Heart right ventricle (tissue), 16 donors: ENCODE data around the gene SH2D3C. TPM values are rescaled to one million over a fixed set of nuclear protein-coding genes. Genes with fewer than 3 reads are reported as not detected.

Experiments used
- ATAC-seq, 8 donors: fragments of 200-7000 bp; cut with Tn5 transposase; one replicate each; pipeline ENCODE4 v1.9.1; 2020; ENCODE audit warnings: mild to moderate bottlenecking in 8 of 8, moderate library complexity in 8 of 8, moderate number of reproducible peaks in 1 of 8
- DNase-seq, 2 donors: peaks; one replicate each; pipeline ENCODE4 v3.0.0-alpha.2; 2020
- H3K27ac ChIP-seq, 10 donors: fragments of 200-600 bp; sonication (generic) in 2 of 10; one replicate each; pipeline versions ENCODE4 v1.5.0 to v1.8.0; 2020 to 2022; ENCODE audit warnings: mild to moderate bottlenecking in 3 of 10
- H3K27me3 ChIP-seq, 7 donors: fragments of 200-600 bp; one replicate each; pipeline ENCODE4 v1.8.0; 2021 to 2022; ENCODE audit warnings: mild to moderate bottlenecking in 2 of 7
- H3K36me3 ChIP-seq, 9 donors: fragments of 200-600 bp; sonication (generic) in 1 of 9; one replicate each; pipeline versions ENCODE4 v1.5.0 to v1.8.0; 2020 to 2022; ENCODE audit warnings: mild to moderate bottlenecking in 2 of 9
- H3K4me1 ChIP-seq, 9 donors: fragments of 200-600 bp; sonication (generic) in 1 of 9; one replicate each; pipeline versions ENCODE4 v1.5.0 to v1.8.0; 2020 to 2022; ENCODE audit warnings: mild to moderate bottlenecking in 4 of 9
- H3K4me3 ChIP-seq, 10 donors: fragments of 200-600 bp; sonication (generic) in 2 of 10; one replicate each; pipeline versions ENCODE4 v1.5.0 to v1.8.0; 2020 to 2022; ENCODE audit warnings: mild to moderate bottlenecking in 7 of 10, moderate library complexity in 2 of 10
- H3K9me3 ChIP-seq, 11 donors: fragments of 200-600 bp in 10 of 11; sonication (generic) in 2 of 11; one replicate each; pipeline versions ENCODE4 v1.5.0 to v1.8.0; 2013 to 2022; ENCODE audit warnings: mild to moderate bottlenecking in 2 of 11, control low read depth in 1 of 11, moderate library complexity in 1 of 11
- CTCF ChIP-seq, 9 donors: fragments of 200-600 bp; sonication (generic) in 2 of 9; IDR thresholded peaks; one replicate each; pipeline versions ENCODE4 v1.5.0 to v1.8.0; 2021 to 2022; ENCODE audit warnings: antibody characterized with exemption in 9 of 9, mild to moderate bottlenecking in 5 of 9, moderate library complexity in 1 of 9
- WGBS, 2 donors: extraction: QIAGEN DNeasy Blood & Tissue Kit; methylation state at CpG; one replicate each; pipeline ENCODE4 v1.1.7; 2013; ENCODE audit warnings: inconsistent platforms in 1 of 2; 5-methylcytosine and 5-hydroxymethylcytosine counted together
- intact Hi-C, 10 donors: fragments of 100-400 bp; cut with DNase I; formaldehyde crosslinking; loops; one replicate each; pipeline versions ENCODE4 v1.11.1 to v1.14.2; 2022
- polyA plus RNA-seq, 2 donors: library from polyadenylated mRNA; stranded (reverse); fragments of 200-250 nt; gene quantifications; one replicate each; pipeline ENCODE4 v1.2.3, GENCODE V29; 2013
- total RNA-seq, 10 donors: library from RNA; stranded (reverse); fragmentation: NEBNext Ultra II Directional in 3 of 10; extraction: Animal tissue kit (Norgen Biotek cat#: 25700) in 3 of 10; gene quantifications; one replicate each; pipeline versions ENCODE4 v1.2.1 to v1.2.4, GENCODE V29; 2021 to 2023
- donor health status: Arrhythmogenic right ventricular cardiomyopathy.
- donor health status: ischemic (EF 13 %, LVEDD 7.1; RV severe dilation, severe dysfunction).
- donor health status: healthy with polysubstance abuse.
- donor health status: DM: no; HTN: yes; CAD: no.
- donor health status: DM: no; HTN: no; CAD: no.
- donor health status: ischemic (EF 25% LVEDD 6.9; RV normal size, moderate dysfunction).
- donor health status: ischemic (EF 25% LVEDD 5.7; RV mildly dilated, moderate dysfunction).
- donor health status: healthy.
- donor health status: DM: yes; HTN: yes; CAD: no.
- donor health status: Ischemic cardiomyopathy.
- donor health status: ischemic (EF 35%, LVEDD 5.7; RV mildly dilated, moderate dysfunction).
- donor health status: nonischemic (EF 11% LVEDD 7.7; RV severe dilation, severe dysfunction).
- donor health status: DM: yes; HTN: yes; CAD: no.
- donor health status: PGD.
- donor health status: ischemic (EF 29% LVEDD 5.4; RV normal size, mild dysfunction).
- donor health status: nonischemic (EF 23%, LVEDD 6.1; RV moderate dilation, normal function).

SH2D3C gene
- total and polyA plus RNA-seq, 12 donors = 10.9 to 36.7 (median 18.8) TPM

DNA sequence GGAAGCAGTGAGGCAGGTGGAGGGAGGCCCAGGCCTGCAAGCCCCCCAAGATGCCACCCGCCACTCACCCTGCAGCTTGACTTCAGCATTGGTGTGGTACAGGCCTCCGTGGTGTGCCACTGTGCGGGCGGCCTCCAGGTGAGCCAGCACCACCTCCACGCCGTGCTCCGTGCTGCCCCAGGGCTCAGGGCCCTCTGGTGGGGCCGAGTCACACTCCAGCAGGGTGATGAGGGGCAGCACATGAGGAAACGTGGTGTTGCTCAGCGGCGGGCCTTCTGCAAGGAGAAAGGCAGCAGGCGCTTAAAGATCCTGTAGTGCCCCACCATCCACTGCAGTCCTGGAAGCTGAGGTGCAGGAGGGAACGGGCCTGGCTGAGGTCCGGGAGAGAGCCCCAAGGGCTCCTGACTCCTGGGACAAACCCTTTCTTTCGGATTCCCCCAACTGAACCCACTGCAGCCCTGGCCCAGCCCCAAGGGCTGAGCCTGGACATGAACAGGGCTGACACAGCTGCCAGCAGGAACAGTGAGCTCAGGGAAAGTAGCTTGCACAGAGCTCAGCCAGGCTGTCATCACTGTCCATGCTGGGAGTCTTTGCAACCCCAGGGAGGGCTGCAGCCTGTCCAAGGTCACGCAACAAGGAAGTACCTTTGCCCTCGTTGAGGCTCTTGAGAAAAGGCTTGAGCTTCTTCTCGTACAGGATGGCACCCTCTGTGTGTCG, 38.7 kb downstream of the SH2D3C start:
- Histone ChIP-seq H3K27me3 (no peaks in the 10 kb centered on the region), H3K4me1 (peaks cover 5 to 57% (median 25%) of the 10 kb centered on the region in 9 donors), H3K4me3 (no peak overlapping the region), H3K36me3 (peaks cover 0 to 72% (median 0%) of the 10 kb centered on the region in 9 donors), H3K9me3 (no peaks in the 10 kb centered on the region), H3K27ac (peak overlapping the region in 9 of 10 donors; percentile 7 to 66 (median 44))
- TF ChIP-seq CTCF (IDR thresholded peaks at IDR 0.05) = no peak
- 78 to 80% methylated on average over 19 of the region's 19 CpGs for WGBS, 2 donors
- intact Hi-C loops = loop anchor here in 9 of 10 donors (5.0 to 10.0 kb wide), 6 partner anchors 43 to 235 kb away; partner anchors contain the start of genes AK1 (in 1 of the 9) and ST6GALNAC4 (in 1 of the 9)
- peak in 1 of 2 donors; percentile 49 for DNase-seq
- ATAC-seq = peak in 1 of 8 donors; percentile 5

GRCh38 chr9:127738666-127739065, 39.8 kb downstream of the SH2D3C start:
- H3K4me1 ChIP-seq = peaks cover 12 to 67% (median 32%) of the 10 kb centered on the region in 9 donors
- 88 to 89% methylated on average over 13 of the region's 13 CpGs for WGBS, 2 donors
- no peaks in the 10 kb centered on the region for H3K27me3 ChIP-seq
- TF ChIP-seq CTCF (IDR thresholded peaks at IDR 0.05) = no peak
- intact Hi-C loops = loop anchor here in 8 of 10 donors (5.0 to 10.0 kb wide), 6 partner anchors 44 to 234 kb away; partner anchors contain the start of genes AK1 (in 1 of the 8) and ST6GALNAC4 (in 1 of the 8)
- no peak overlapping the region for H3K4me3 ChIP-seq
- H3K36me3 ChIP-seq = peaks cover 0 to 61% (median 0%) of the 10 kb centered on the region in 9 donors
- H3K27ac ChIP-seq = no peak overlapping the region
- no peaks in the 10 kb centered on the region for H3K9me3 ChIP-seq
- no peak for DNase-seq
- ATAC-seq = no peak

DNA sequence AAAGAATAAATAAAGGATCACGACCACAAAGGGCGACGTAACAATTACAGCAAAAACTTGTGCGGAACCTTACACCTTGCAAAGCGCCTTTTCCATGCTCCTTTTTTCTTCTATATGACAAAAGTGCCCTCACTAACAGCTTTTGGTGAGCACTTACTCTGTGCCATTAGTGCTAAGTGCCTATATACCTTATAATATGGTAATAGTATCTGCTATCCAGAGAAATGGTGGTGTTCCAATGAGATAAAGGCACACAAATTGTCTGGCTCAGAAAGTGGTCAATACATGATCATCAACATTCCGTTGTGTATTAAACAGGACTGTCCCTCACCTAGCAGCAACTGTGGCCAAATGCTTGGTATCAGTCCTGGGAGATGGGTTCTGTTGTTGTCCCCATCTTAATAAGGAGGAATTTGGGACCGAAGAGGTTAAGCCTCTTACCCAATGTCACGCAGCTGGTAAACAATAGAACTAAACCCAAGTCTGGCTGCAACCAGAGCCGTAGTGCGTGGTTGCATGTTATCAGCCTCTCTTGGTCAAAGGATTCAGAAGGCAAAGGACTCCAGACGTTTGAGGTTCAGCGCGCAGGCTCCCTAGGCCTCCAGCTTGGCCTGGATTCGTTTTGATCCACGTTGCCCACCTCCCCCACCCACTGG, 42.8 kb downstream of the SH2D3C start:
- peaks cover 0 to 58% (median 10%) of the 10 kb centered on the region in 9 donors for H3K36me3 ChIP-seq
- DNase-seq = no peak
- 25 to 26% methylated on average over 15 of the region's 15 CpGs for WGBS, 2 donors

More for the DNA sequence above, 42.8 kb downstream of the SH2D3C start:
- TF ChIP-seq CTCF (IDR thresholded peaks at IDR 0.05) = no peak
- Histone ChIP-seq H3K4me1 (peaks cover 12 to 42% (median 25%) of the 10 kb centered on the region in 9 donors), H3K27me3 (no peaks in the 10 kb centered on the region), H3K4me3 (peak overlapping the region in 5 of 10 donors; percentile 69 to 95 (median 79)), H3K9me3 (no peaks in the 10 kb centered on the region), H3K27ac (peak overlapping the region in 8 of 10 donors; percentile 21 to 99 (median 96))
- intact Hi-C loops = loop anchor here in 9 of 10 donors (1.0 to 10.0 kb wide), 16 partner anchors 47 to 231 kb away; partner anchors contain the start of genes AK1 (in 1 of the 9) and ST6GALNAC4 (in 1 of the 9)
- ATAC-seq = no peak
